GM19351 (cell line): ENCODE measurements around the gene PRORP.
"Not testable (repeated sequence)": the region's sequence is repeated elsewhere in the genome, so short reads cannot be mapped to it uniquely, and the experiment has no call there.

Experiments used
- ATAC-seq: cut with Tn5 transposase; IDR thresholded peaks from one replicate; pipeline ENCODE4 v1.9.1; 2021; ENCODE audit warnings: mild to moderate bottlenecking, moderate library complexity; ENCODE audit not compliant: unreplicated experiment

Gene PRORP

GRCh38 chr14:35134329-35135123 is 12.2 kb downstream of the PRORP start:
- no peak for ATAC-seq

GRCh38 chr14:35138585-35138984 is 16.2 kb downstream of the PRORP start:
- no peak for ATAC-seq

GRCh38 chr14:35140718-35141581 is 18.6 kb downstream of the PRORP start:
- ATAC-seq: no peak

- ATAC-seq: no peak
Measured at GRCh38 chr14:35144029-35144428, 21.7 kb downstream of the PRORP start.

GRCh38 chr14:35146711-35147149 is 24.4 kb downstream of the PRORP start:
- no peak for ATAC-seq

GRCh38 chr14:35147186-35147585 is 24.8 kb downstream of the PRORP start:
- no peak for ATAC-seq

- ATAC-seq: no peak
Measured at GRCh38 chr14:35147711-35148110, 25.4 kb downstream of the PRORP start.

GRCh38 chr14:35149239-35149638 is 26.9 kb downstream of the PRORP start:
- ATAC-seq: no peak

- not testable (repeated sequence) for ATAC-seq
Measured at GRCh38 chr14:35152531-35152930, 30.2 kb downstream of the PRORP start.

- ATAC-seq: no peak
Measured at GRCh38 chr14:35154016-35154415, 31.7 kb downstream of the PRORP start.

GRCh38 chr14:35155962-35156361 is 33.6 kb downstream of the PRORP start:
- ATAC-seq: no peak

- no peak for ATAC-seq
Measured at GRCh38 chr14:35158491-35158890, 36.1 kb downstream of the PRORP start.

- ATAC-seq: no peak
Measured at GRCh38 chr14:35158951-35159653, 36.8 kb downstream of the PRORP start.

- no peak for ATAC-seq
Measured at GRCh38 chr14:35159742-35160409, 37.5 kb downstream of the PRORP start.

GRCh38 chr14:35161231-35161630 is 38.9 kb downstream of the PRORP start:
- peak; percentile 58 for ATAC-seq

- ATAC-seq: no peak
Measured at GRCh38 chr14:35163384-35163783, 41.0 kb downstream of the PRORP start.

- no peak for ATAC-seq
Measured at GRCh38 chr14:35164849-35165248, 42.5 kb downstream of the PRORP start.

GRCh38 chr14:35167496-35167895 is 45.1 kb downstream of the PRORP start:
- ATAC-seq: no peak
